Kidney epithelial cell (primary cell): ENCODE data around the gene DPYSL5. TPM values are rescaled to one million over a fixed set of nuclear protein-coding genes. Genes with fewer than 3 reads are reported as not detected.

Source experiments
- DNase-seq: peaks from one replicate; pipeline ENCODE4 v3.0.0-alpha.2; 2010; ENCODE audit warnings: low read depth
- H3K27me3 ChIP-seq: 2 replicates; pipeline ENCODE4 v1.6.0; 2011; ENCODE audit warnings: low read length; ENCODE audit not compliant: control insufficient read depth, insufficient read depth
- H3K36me3 ChIP-seq: 2 replicates; pipeline ENCODE4 v1.5.1; 2011; ENCODE audit warnings: low read length; ENCODE audit not compliant: control insufficient read depth, insufficient read depth
- H3K4me3 ChIP-seq: 2 replicates; pipeline ENCODE4 v1.5.1; 2011; ENCODE audit warnings: low read depth, mild to moderate bottlenecking, control low read depth, low read length
- total RNA-seq: library from RNA; depleted of rRNA; stranded (reverse); fragments of >200 nt; gene quantifications from 2 replicates; pipeline ENCODE4 v1.2.3, GENCODE V29; 2015
- TF ChIP-seq, protein P1 (sequence below): IDR thresholded peaks from 2 replicates; pipeline ENCODE4 v1.5.1; 2011; ENCODE audit warnings: mild to moderate bottlenecking, moderate library complexity, low read length, control low read depth, inconsistent platforms; ENCODE audit not compliant: insufficient read depth, poor library complexity, severe bottlenecking

Gene DPYSL5
- total RNA-seq, 1 donor from 2014 or later: 1.3 TPM

DNA sequence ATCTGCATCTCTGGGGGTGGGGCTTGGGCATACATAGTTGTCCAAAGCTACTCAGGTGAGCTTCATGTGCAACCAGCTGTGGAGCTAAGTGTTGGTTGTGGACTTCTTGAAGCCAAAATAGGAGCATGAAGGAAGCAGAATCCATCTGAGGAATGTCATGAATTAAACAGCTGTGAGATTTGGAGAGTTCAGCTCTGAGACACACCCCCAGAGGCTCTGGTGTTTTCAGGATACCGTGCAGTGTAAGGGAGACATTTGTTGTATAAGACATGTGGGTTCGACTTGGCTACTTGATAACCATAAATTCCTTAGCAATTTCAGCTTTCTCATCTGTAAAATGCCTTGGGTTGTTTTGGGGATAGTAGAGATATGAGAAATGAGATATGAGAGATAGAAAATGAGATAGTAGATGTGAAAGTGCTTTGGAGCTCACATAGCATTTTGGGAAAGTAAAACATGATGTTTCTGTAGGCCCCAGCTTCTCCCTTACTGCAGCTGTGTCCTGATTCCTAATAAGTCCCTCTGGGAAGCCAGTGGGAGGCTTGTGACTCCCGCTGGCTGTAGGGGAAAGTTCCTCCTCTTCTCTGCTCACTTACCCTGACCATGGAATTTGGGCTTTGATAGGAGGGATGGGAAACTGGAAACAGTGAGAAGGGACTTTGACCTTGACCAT, 50.0 kb downstream of the DPYSL5 start:
- H3K36me3 ChIP-seq: no peaks in the 10 kb centered on the region
- TF ChIP-seq, protein P1, sequence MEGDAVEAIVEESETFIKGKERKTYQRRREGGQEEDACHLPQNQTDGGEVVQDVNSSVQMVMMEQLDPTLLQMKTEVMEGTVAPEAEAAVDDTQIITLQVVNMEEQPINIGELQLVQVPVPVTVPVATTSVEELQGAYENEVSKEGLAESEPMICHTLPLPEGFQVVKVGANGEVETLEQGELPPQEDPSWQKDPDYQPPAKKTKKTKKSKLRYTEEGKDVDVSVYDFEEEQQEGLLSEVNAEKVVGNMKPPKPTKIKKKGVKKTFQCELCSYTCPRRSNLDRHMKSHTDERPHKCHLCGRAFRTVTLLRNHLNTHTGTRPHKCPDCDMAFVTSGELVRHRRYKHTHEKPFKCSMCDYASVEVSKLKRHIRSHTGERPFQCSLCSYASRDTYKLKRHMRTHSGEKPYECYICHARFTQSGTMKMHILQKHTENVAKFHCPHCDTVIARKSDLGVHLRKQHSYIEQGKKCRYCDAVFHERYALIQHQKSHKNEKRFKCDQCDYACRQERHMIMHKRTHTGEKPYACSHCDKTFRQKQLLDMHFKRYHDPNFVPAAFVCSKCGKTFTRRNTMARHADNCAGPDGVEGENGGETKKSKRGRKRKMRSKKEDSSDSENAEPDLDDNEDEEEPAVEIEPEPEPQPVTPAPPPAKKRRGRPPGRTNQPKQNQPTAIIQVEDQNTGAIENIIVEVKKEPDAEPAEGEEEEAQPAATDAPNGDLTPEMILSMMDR: no peak
- H3K27me3 ChIP-seq: peaks cover 2% of the 10 kb centered on the region
- no peak overlapping the region for H3K4me3 ChIP-seq
- no peak for DNase-seq

DNA sequence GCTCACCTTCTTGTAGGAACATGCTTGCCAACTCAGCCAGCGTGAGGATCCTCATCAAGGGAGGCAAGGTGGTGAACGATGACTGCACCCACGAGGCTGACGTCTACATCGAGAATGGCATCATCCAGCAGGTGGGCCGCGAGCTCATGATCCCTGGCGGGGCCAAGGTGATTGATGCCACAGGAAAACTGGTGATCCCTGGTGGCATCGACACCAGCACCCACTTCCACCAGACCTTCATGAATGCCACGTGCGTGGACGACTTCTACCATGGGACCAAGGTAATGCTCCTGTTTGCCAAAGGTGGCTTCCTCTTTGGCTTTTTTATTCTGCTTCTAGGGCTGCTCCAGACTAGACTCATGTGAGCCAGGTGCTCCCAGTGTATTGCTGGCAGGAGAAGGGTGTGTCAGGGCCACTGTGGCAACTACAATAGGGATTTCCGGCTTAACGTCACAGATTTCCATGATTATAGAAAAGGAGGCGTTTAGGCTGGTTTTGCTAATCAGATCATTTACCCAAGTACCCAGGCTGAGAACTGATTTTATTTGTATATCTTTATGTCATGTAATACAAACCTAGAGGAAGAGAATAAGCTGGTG, 50.6 kb downstream of the DPYSL5 start:
- Histone ChIP-seq H3K36me3 (no peaks in the 10 kb centered on the region), H3K4me3 (no peak overlapping the region), H3K27me3 (peaks cover 2% of the 10 kb centered on the region)
- no peak for DNase-seq
- TF ChIP-seq, protein P1: no peak

DNA sequence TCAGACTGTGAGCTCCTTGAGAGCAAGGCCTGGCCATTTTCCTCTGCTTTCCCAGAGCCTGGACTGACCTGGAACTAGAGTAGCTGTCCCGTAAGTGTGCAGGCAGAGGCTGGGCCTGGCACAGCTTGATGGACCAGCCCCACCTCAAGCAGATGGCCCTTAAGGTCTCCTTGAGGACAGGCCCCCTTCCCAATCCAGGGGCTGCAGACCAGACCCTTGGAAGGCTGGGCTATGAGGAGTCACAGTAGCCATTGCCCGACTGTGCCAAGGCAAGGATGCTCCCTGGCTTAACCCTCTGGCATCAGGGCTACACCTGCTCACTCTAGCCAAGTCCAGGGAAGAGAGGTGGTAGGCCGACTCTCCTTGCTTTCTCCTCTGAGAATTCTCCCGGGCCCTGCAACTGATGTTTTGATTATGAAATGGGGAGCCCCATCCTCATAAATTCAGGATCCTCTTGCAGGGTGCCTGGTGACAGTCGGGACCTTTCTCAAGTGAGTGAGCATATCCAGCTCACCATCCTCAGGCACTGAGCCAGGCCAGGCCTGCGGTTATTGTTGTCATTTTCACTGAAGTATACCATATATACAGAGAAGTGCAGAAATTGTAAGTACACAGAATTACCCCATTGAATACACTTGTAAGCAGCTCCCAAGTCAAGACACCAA, 51.7 kb downstream of the DPYSL5 start:
- peaks cover 2% of the 10 kb centered on the region for H3K27me3 ChIP-seq
- no peak for DNase-seq
- TF ChIP-seq, protein P1: no peak
- H3K36me3 ChIP-seq: no peaks in the 10 kb centered on the region
- H3K4me3 ChIP-seq: no peak overlapping the region

DNA sequence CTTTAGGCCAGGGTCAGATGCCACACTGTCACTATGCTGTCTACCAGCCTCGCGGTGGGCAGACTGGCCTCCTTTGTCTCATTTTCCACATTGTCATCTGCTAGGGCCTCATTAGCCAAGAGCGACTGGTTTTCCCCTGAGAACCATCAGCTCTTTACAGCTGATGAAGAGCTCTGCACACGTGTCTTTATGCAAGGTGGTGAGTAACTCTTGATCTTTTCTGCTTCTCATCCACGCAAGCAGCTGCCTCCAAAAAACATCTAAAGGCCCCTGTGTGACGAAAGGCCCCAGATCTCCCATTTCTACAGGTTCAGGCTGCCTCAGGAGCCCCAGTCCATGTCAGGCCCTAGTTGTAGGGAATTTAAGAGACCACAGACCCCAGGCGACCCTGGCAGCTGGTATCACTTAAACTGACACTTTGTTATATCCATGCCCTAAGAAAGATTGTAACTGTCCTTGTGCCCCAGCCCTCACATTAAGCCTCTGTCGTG, 52.9 kb downstream of the DPYSL5 start:
- no peak for DNase-seq
- Histone ChIP-seq H3K4me3 (no peak overlapping the region), H3K36me3 (no peaks in the 10 kb centered on the region), H3K27me3 (peaks cover 4% of the 10 kb centered on the region)
- TF ChIP-seq, protein P1: no peak

DNA sequence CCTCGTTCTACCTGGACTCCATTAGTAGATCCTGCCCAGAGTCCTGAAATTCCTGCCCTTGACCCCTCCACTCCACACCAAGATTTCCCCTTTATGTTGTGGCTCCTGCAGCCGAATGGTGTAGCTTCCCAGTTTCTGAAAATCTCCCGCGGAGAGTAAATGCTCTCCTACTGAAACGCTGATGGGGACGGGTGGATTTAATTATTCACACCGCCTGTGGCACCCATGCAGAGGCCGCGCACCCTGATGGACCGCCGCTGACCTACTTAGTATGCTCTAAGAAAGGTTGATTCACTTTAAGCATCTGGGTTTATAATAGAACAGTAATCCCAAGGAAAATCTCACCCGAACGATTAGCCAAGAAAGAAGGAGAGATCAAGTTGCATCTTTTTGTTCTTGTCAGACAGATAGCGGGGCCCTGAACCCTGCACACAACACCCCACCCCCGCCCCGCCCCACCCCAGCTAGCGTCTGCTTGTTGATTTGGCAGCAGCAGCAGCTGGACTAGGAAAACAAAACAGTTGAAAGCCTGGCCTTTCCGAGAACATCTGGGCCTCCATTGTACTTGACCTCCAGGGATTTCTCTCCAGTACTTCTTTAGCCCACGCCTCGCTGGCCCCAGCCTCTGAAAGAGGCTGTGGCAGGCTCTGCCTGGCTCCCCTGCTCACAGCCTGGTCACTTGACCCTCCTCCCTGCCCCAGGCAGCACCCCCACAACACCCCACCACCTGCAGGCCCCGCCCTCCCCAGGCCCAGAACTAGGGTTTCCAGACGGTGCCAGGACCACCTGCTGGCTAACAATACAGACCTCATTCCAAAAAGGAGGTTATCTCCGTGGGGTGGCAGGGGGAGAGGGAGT, 53.6 kb downstream of the DPYSL5 start:
- Histone ChIP-seq H3K27me3 (peaks cover 4% of the 10 kb centered on the region), H3K36me3 (no peaks in the 10 kb centered on the region), H3K4me3 (no peak overlapping the region)
- no peak for DNase-seq
- TF ChIP-seq, protein P1: no peak
